Measurements from ENCODE around the gene MAFG. TPM values are rescaled to one million over a fixed set of nuclear protein-coding genes. Genes with fewer than 3 reads are reported as not detected.

MAFG gene
- total RNA-seq, 2 experiments from 2014 or later: 14.0 to 16.5 TPM

DNA sequence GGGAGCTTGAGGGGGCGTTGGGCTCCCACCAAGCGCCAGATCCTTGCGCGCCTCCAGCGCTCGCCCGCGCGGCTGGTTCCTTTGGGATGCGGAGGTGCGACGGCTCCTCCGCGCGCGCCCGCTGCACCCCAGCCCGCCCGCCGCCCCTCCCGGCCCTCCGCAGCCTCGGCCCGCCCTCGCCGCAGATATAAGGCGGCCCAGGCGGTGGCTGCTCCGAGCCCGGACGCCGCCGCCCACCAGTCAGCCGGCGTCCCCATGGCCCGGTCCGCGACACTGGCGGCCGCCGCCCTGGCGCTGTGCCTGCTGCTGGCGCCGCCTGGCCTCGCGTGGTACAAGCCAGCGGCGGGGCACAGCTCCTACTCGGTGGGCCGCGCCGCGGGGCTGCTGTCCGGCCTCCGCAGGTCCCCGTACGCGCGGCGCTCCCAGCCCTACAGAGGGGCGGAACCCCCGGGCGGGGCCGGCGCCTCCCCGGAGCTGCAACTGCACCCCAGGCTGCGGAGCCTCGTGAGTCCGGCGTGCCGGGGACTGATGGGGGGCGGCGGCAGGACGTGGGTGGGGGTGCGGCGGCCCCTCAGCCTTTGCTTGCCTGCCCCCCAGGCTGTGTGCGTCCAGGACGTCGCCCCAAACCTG is 25.4 kb downstream of the MAFG start, which contains the start of gene NPB:
Gene NPB (plus strand): TSS at position 216 of the 630 bp plus-strand sequence. CDS start 40 bp downstream, at position 256.
- no peak within 1 kb of the TSS for H3K4me3 Mint-ChIP-seq

DNA sequence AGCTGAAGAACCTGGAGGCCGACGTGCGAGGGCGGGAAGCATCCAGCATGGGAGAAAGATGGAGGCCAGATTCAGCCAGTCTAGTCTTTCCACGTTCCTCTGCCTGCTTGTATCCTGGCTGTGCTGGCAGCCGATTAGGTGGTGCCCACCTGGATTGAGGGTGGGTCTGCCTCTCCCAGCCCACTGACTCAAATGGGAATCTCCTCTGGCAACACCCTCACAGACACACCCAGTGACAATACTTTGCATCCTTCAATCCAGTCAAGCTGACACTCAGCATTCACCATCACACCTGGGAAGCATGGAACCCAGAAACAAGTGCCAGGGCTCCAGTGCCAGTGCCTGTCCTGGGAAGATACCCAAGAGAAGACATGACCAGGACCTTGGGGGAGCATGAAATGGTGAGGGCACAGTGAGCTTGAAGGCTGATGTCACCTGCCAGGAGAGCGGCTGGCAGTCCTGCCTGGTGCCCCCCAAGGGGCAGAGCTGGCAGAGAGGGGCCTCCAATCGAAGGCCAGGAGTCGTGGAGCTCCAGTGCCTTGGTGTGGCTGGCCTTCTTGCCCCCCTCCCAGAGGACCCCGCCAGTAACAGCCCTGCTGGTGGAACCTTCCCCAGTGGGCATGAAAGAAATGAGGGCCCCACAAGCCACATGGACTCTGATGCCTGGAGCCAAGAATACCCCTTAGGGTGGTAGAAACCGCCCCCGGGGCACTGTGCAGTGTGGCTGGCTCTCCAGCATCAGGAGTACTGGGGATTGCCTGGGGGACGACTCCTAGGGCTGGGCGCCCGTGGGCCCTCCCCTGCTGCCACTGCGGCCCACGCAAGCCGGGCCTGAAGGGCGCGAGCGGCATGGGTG is 26.1 kb downstream of the MAFG start:
- ATAC-seq: peak; percentile 17
- H3K4me3 Mint-ChIP-seq: no peak overlapping the region
- DNase-seq: no peak
- peaks cover 20% of the 10 kb centered on the region for H3K36me3 Mint-ChIP-seq (ENCODE audit: low read depth)
- no peaks in the 10 kb centered on the region for H3K4me1 Mint-ChIP-seq (ENCODE audit: low read depth)
- H3K27ac Mint-ChIP-seq: no peak overlapping the region
- CTCF ChIA-PET: no interaction called here
- H3K9me3 Mint-ChIP-seq (ENCODE audit: insufficient read depth): no peaks in the 10 kb centered on the region
- POLR2A ChIA-PET: interaction anchor here (0.6 kb wide), 1 partner anchor 21 kb away, joined by 4 read pairs; no protein-coding TSS in a partner anchor
- H3K27me3 Mint-ChIP-seq (ENCODE audit: low read depth): peaks cover 8% of the 10 kb centered on the region

More for the DNA sequence above, 25.4 kb downstream of the MAFG start, which contains the start of gene NPB:
- Mint-ChIP-seq H3K27me3 (ENCODE audit: low read depth) (peaks cover 8% of the 10 kb centered on the region), H3K27ac (no peak within 1 kb of the TSS), H3K9me3 (ENCODE audit: insufficient read depth) (no peaks in the 10 kb centered on the region), H3K4me1 (ENCODE audit: low read depth) (no peaks in the 10 kb centered on the region), H3K36me3 (ENCODE audit: low read depth) (peaks cover 18% of the 10 kb centered on the region)
- ChIA-PET POLR2A (interaction anchor here (0.6 kb wide), 1 partner anchor 22 kb away, joined by 4 read pairs; no protein-coding TSS in a partner anchor), CTCF (no interaction called here)
- ATAC-seq (peak; percentile 65), DNase-seq (no peak)

DNA sequence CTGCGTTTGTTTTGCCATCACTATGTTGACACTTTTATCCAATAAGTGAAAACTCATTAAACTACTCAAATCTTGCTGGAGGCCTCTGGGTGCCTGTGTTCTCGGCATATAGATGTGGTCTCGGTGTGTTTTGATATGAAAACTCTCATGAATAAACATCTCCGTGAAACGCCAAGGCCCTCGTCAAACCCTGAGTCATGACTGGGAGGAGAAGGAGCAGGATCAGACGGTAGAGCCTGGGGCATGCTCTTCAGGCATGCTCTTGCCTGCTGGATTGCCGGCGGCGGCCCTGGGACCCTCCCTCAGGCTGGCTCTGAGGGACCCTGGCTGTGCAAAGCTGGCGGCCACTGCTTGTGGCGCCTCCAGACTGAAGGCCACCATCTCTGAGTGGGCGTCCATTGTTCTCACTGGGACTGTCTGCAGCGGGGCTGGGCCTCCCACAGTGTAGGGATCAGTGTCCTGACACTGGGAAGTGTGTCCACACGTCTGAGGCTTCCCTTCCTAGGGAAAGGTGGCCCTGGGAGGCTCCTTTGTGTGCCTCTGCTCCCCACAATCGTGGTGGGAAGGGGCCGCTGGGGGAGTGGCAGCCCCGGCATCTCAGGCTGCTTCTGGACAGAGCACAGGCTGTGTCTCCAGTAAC is 27.2 kb downstream of the MAFG start:
- Mint-ChIP-seq H3K4me3 (no peak overlapping the region), H3K36me3 (ENCODE audit: low read depth) (peaks cover 24% of the 10 kb centered on the region), H3K9me3 (ENCODE audit: insufficient read depth) (no peaks in the 10 kb centered on the region), H3K4me1 (ENCODE audit: low read depth) (no peaks in the 10 kb centered on the region), H3K27me3 (ENCODE audit: low read depth) (peaks cover 8% of the 10 kb centered on the region), H3K27ac (no peak overlapping the region)
- CTCF ChIA-PET: no interaction called here
- DNase-seq (no peak), ATAC-seq (no peak)
- POLR2A ChIA-PET: no interaction called here

DNA sequence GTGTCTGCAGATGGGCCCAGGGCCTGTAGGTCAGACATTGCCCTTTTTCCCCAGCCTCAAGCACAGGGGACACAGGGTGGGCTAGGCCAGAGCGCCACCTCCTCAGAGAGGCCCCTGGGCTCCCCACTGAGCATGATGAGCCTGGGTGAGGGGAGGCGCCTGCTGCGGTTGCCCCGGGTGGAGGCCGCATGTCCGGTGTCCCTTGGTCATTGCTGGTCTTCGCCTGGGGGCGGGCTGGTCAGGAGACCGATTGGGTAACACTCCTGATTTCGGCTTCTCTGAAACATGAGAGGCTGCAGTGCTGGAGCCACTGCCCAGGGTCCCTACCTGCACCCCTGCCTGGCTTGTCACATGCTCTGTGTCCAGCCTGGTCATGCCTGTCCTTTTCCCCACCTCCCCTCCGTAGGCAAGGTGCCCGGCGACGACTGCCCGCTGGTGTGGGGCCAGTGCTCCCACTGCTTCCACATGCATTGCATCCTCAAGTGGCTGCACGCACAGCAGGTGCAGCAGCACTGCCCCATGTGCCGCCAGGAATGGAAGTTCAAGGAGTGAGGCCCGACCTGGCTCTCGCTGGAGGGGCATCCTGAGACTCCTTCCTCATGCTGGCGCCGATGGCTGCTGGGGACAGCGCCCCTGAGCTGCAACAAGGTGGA is 27.9 kb downstream of the MAFG start:
- Mint-ChIP-seq H3K4me3 (no peak overlapping the region), H3K4me1 (ENCODE audit: low read depth) (no peaks in the 10 kb centered on the region), H3K27ac (no peak overlapping the region), H3K9me3 (ENCODE audit: insufficient read depth) (no peaks in the 10 kb centered on the region), H3K27me3 (ENCODE audit: low read depth) (peaks cover 8% of the 10 kb centered on the region), H3K36me3 (ENCODE audit: low read depth) (peaks cover 27% of the 10 kb centered on the region)
- DNase-seq: no peak
- CTCF ChIA-PET: no interaction called here
- ATAC-seq: no peak
- POLR2A ChIA-PET: no interaction called here

DNA sequence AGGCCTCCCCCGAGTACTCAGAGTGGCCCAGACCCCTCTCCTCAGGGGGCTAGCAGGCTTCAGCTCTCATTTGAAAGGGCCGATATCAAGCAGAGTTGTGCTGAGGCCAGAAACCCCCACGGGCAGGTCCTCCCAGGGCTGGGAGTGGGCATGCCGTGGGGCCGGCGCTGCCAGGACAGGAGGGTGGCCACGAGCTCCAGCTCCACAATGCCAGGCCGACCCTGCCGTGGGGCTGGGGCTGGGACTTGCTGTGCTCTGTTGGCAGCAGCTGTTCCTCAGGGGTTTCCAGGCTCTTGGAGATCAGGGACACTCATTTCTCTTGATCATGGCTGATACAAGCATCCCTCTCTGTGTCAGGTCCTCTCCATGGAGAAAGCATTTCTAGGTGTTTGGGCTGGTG is 28.6 kb downstream of the MAFG start:
- CTCF ChIA-PET: no interaction called here
- peaks cover 30% of the 10 kb centered on the region for H3K36me3 Mint-ChIP-seq (ENCODE audit: low read depth)
- peaks cover 8% of the 10 kb centered on the region for H3K27me3 Mint-ChIP-seq (ENCODE audit: low read depth)

DNA sequence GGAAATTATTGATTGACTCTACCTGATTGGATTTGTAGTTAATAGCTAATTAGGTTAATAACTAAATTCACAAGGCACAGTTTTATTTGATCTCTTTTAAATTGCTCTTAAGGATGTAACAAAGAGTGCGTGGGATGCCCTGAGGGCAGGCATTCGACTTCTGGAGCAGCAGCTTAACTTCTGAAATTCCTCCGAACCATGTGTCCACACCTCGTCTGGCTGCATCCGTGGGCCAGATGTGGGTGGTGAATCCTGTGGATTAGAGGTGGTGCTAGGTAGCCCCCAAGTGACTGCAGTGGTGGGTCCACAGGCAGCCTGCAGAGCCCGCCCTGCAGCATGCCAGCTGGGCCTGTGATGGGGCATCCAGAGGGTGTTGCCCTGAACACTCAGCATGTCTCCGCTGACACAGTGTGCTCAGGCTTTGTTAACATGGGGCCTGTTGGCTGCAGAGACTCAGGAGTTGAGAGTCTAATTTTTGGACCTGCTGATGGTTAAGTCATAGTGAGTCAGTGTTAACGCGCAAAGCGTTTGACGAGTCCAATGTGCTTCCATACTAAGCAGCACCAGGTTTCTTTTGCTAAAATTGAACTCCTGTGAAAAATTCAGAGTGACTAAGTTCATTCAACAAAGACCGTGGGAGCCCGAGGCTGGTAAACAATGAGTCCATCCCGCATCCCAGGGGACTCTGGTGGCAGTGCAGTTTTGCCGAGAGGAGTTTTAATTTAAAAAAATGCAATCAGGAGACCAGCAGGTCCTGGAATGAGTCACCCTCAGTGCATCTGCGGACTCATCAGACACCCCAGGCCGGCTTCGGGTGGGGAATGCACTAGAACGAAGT is 29.3 kb downstream of the MAFG start:
- H3K4me3 Mint-ChIP-seq: no peak overlapping the region
- DNase-seq (no peak), ATAC-seq (no peak)
- peaks cover 3% of the 10 kb centered on the region for H3K4me1 Mint-ChIP-seq (ENCODE audit: low read depth)
- peaks cover 33% of the 10 kb centered on the region for H3K36me3 Mint-ChIP-seq (ENCODE audit: low read depth)
- no peaks in the 10 kb centered on the region for H3K9me3 Mint-ChIP-seq (ENCODE audit: insufficient read depth)
- CTCF ChIA-PET: no interaction called here
- H3K27me3 Mint-ChIP-seq (ENCODE audit: low read depth): peaks cover 8% of the 10 kb centered on the region
- POLR2A ChIA-PET: interaction anchor here (0.5 kb wide), 1 partner anchor 92 kb away, joined by 4 read pairs; no protein-coding TSS in a partner anchor
- H3K27ac Mint-ChIP-seq: no peak overlapping the region

More for the DNA sequence above, 28.6 kb downstream of the MAFG start:
- ATAC-seq (no peak), DNase-seq (no peak)
- POLR2A ChIA-PET: no interaction called here
- H3K9me3 Mint-ChIP-seq (ENCODE audit: insufficient read depth): no peaks in the 10 kb centered on the region
- H3K27ac Mint-ChIP-seq: no peak overlapping the region
- no peak overlapping the region for H3K4me3 Mint-ChIP-seq
- H3K4me1 Mint-ChIP-seq (ENCODE audit: low read depth): no peaks in the 10 kb centered on the region

DNA sequence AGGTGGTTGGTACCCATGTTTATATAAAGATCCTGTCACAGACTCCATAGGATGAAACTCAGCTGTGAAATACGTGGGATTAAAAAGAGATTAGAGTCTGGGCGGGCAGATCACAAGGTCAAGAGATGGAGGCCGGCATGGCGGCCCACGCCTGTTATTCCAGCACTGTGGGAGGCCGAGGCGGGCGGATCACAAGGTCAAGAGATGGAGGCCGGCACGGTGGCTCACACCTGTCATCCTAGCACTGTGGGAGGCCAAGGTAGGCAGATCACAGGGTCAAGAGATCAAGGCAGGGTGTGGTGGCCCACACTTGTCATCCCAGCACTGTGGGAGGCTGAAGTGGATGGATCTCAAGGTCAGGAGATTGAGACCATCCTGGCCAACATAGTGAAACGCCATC is 32.1 kb downstream of the MAFG start:
- H3K27me3 Mint-ChIP-seq (ENCODE audit: low read depth): no peaks in the 10 kb centered on the region
- H3K4me3 Mint-ChIP-seq: no peak overlapping the region
- POLR2A ChIA-PET: interaction anchor here (0.6 kb wide), 1 partner anchor 13 kb away, joined by 3 read pairs; no protein-coding TSS in a partner anchor
- CTCF ChIA-PET: no interaction called here
- H3K27ac Mint-ChIP-seq: no peak overlapping the region
- H3K9me3 Mint-ChIP-seq (ENCODE audit: insufficient read depth): no peaks in the 10 kb centered on the region
- peaks cover 9% of the 10 kb centered on the region for H3K4me1 Mint-ChIP-seq (ENCODE audit: low read depth)
- DNase-seq (no peak), ATAC-seq (no peak)
- peaks cover 34% of the 10 kb centered on the region for H3K36me3 Mint-ChIP-seq (ENCODE audit: low read depth)

DNA sequence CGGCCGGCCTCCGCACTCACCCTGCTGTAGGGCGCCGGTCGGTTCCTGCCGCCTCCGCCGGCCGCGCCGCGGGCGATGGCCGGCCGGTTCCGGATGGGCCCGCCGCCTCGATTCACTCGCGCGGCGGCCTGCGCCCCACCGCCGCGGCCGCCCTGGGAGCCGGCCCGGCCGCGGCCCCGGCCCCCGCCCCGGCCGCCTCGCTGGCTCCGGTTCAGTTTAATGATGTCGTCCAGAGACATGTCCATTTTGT is 36.3 kb downstream of the MAFG start:
- ATAC-seq: peak; percentile 26
- Mint-ChIP-seq H3K9me3 (ENCODE audit: insufficient read depth) (no peaks in the 10 kb centered on the region), H3K27ac (peak overlapping the region; percentile 99), H3K27me3 (ENCODE audit: low read depth) (no peaks in the 10 kb centered on the region), H3K36me3 (ENCODE audit: low read depth) (peaks cover 52% of the 10 kb centered on the region), H3K4me3 (peak overlapping the region; percentile 95), H3K4me1 (ENCODE audit: low read depth) (peaks cover 32% of the 10 kb centered on the region)
- ChIA-PET POLR2A (interaction anchor here (1.1 to 2.9 kb wide), 3 partner anchors 21 to 26 kb away, joined by 7 to 23 read pairs (median 8); partner anchors contain the start of gene ARHGDIA), CTCF (no interaction called here)
- no peak for DNase-seq

DNA sequence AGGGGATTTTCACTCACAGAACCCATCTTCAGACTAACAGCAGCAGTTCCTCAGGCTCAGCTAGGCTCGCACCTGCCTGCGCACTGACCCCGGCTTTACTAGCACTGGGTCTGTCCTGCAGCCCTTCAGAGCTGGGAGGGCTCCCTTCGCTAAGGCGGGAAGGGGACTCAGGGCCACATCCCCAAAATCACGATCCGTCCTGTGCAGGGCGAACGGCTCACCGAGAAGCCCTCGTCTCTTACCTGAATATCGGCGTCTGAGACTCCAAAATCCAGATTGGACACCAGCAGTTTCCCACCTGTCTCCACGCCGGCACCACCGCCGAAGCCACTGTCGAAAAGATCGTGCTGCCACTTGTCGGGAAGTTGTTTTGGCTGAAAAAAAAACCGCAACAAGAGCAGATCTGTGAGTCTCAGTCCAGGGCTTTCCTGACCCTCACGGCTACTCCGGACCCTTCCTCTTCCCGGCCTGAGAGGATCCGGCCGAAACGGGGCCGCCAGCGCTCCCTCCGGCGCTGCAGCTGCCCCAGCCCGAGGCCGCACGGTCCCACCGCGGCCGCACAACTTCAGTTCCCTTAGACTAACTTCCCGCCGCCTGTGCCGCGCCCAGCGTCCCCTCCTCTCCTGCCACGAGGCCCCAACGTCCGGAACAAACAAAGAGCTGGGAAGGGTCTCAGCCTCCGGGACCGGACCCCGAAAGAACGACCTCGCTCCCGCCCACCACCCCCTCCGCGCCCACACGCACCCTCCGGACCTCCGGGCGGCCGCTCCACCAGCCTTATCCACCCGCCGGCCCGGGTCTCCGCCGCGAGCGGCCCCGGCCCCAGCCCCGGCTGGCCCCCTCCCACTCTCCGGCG is 36.9 kb downstream of the MAFG start:
- ATAC-seq (peak; percentile 9), DNase-seq (peak; percentile 55)
- H3K4me3 Mint-ChIP-seq: peak overlapping the region; percentile 91
- peaks cover 32% of the 10 kb centered on the region for H3K4me1 Mint-ChIP-seq (ENCODE audit: low read depth)
- no peaks in the 10 kb centered on the region for H3K9me3 Mint-ChIP-seq (ENCODE audit: insufficient read depth)
- H3K27me3 Mint-ChIP-seq (ENCODE audit: low read depth): no peaks in the 10 kb centered on the region
- CTCF ChIA-PET: no interaction called here
- H3K36me3 Mint-ChIP-seq (ENCODE audit: low read depth): peaks cover 54% of the 10 kb centered on the region
- peak overlapping the region; percentile 97 for H3K27ac Mint-ChIP-seq
- POLR2A ChIA-PET: interaction anchor here (2.1 to 2.9 kb wide), 2 partner anchors 21 to 24 kb away, joined by 7 to 23 read pairs; partner anchors contain the start of gene ARHGDIA

DNA sequence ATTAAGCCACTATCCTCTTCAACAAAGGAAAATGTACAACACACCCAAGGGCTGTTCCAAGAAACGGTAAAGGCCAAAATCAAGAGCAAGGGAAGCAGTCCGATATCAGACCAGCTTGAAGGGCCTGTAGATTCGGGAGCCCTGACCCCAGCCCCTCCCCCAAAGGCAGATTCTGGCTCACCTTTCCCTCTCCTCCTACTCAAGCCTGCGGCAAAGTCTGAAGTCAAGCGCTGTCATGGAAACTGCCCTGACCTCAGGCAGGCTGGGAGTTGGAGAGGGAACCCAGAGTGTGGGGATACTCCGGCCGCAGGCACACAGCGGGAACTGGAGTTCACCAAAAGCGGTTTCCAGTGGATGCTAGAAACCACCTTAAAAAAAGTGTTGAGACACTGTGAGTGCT is 37.9 kb downstream of the MAFG start:
- CTCF ChIA-PET: interaction anchor here (0.9 kb wide), 1 partner anchor 20 kb away, joined by 4 read pairs; no protein-coding TSS in a partner anchor

More for the DNA sequence above, 37.9 kb downstream of the MAFG start:
- H3K27me3 Mint-ChIP-seq (ENCODE audit: low read depth): no peaks in the 10 kb centered on the region
- peak overlapping the region; percentile 91 for H3K4me3 Mint-ChIP-seq
- H3K36me3 Mint-ChIP-seq (ENCODE audit: low read depth): peaks cover 57% of the 10 kb centered on the region
- DNase-seq (no peak), ATAC-seq (no peak)
- H3K9me3 Mint-ChIP-seq (ENCODE audit: insufficient read depth): no peaks in the 10 kb centered on the region
- peak overlapping the region; percentile 50 for H3K27ac Mint-ChIP-seq
- H3K4me1 Mint-ChIP-seq (ENCODE audit: low read depth): peaks cover 33% of the 10 kb centered on the region
- POLR2A ChIA-PET: interaction anchor here (0.5 kb wide), 2 partner anchors 88 to 131 kb away, joined by 3 to 6 read pairs; no protein-coding TSS in a partner anchor

Data from activated CD8-positive, alpha-beta T cell treated with anti-CD3 and anti-CD28 coated beads, Interleukin-2, amount 10 ng/mL, durations not matched to agents 7 days and 5 days (primary cell).